Neural cell (in vitro differentiated cells): ENCODE measurements around the gene MTCL1. TPM values are rescaled to one million over a fixed set of nuclear protein-coding genes. Genes with fewer than 3 reads are reported as not detected.
A peak's percentile ranks its signal among the peaks of the same experiment; 100 is the strongest.

ENCODE experiments used
- H2AFZ ChIP-seq: fragments of 200-600, 300-800 bp; sonication (generic), shearing (Covaris generic); 2 replicates; pipeline ENCODE4 v1.6.0; 2014; ENCODE audit warnings: low read depth, mild to moderate bottlenecking, antibody characterized with exemption, low read length, moderate library complexity
- H3F3A ChIP-seq: fragments of 200-600 bp; shearing (Covaris generic); 2 replicates; pipeline ENCODE4 v1.6.1; 2016; ENCODE audit warnings: mild to moderate bottlenecking, moderate library complexity, mixed read lengths, antibody characterized with exemption, low read length; ENCODE audit not compliant: insufficient read depth, poor library complexity, severe bottlenecking
- H3K27ac ChIP-seq: fragments of 200-600, 300-800 bp; sonication (generic), shearing (Covaris generic); 2 replicates; pipeline ENCODE4 v1.5.1; 2014; ENCODE audit warnings: mild to moderate bottlenecking, low read length, moderate library complexity
- H3K27me3 ChIP-seq: fragments of 300-800, 200-600 bp; sonication (generic), shearing (Covaris generic); 2 replicates; pipeline ENCODE4 v1.6.0; 2014; ENCODE audit warnings: mild to moderate bottlenecking, low read depth, low read length, moderate library complexity; ENCODE audit not compliant: insufficient read depth
- H3K36me3 ChIP-seq: fragments of 300-800, 200-600 bp; sonication (generic), shearing (Covaris generic); 2 replicates; pipeline ENCODE4 v1.5.1; 2014; ENCODE audit warnings: mild to moderate bottlenecking, antibody characterized with exemption, low read length, moderate library complexity; ENCODE audit not compliant: insufficient read depth
- H3K4me2 ChIP-seq: fragments of 300-800, 200-600 bp; sonication (generic), shearing (Covaris generic); 2 replicates; pipeline ENCODE4 v1.6.0; 2014; ENCODE audit warnings: mild to moderate bottlenecking, low read length
- H3K4me3 ChIP-seq: fragments of 300-800, 200-600 bp; sonication (generic), shearing (Covaris generic); 2 replicates; pipeline ENCODE4 v1.5.1; 2014; ENCODE audit warnings: mild to moderate bottlenecking, low read length, moderate library complexity
- H3K79me2 ChIP-seq: fragments of 200-600 bp; shearing (Covaris generic); replicated peaks from 2 replicates; pipeline ENCODE4 v1.6.0; 2014; ENCODE audit warnings: mild to moderate bottlenecking, low read length, moderate library complexity; ENCODE audit not compliant: insufficient read depth
- H3K9ac ChIP-seq: fragments of 300-800, 200-600 bp; sonication (generic), shearing (Covaris generic); 2 replicates; pipeline ENCODE4 v1.6.1; 2016; ENCODE audit warnings: mild to moderate bottlenecking, low read length, mixed read lengths
- H3K9me2 ChIP-seq: fragments of 200-600 bp; shearing (Covaris generic); 2 replicates; pipeline ENCODE4 v1.6.1; 2016; ENCODE audit warnings: mild to moderate bottlenecking, low read length, mixed read lengths; ENCODE audit not compliant: insufficient read depth
- H3K9me3 ChIP-seq: fragments of 200-600, 300-800 bp; sonication (generic), shearing (Covaris generic); 2 replicates; pipeline ENCODE4 v1.6.1; 2016; ENCODE audit warnings: mild to moderate bottlenecking, mixed run types, low read length, moderate library complexity, mixed read lengths
- H4K20me1 ChIP-seq: fragments of 200-600 bp; shearing (Covaris generic); 2 replicates; pipeline ENCODE4 v1.6.1; 2016; ENCODE audit warnings: mild to moderate bottlenecking, mixed run types; ENCODE audit not compliant: insufficient read depth
- EP300 ChIP-seq: fragments of 450-650 bp; conservative IDR thresholded peaks from 2 replicates; pipeline ENCODE4 v1.6.1; 2014; ENCODE audit warnings: antibody characterized with exemption, mild to moderate bottlenecking, moderate library complexity; ENCODE audit not compliant: poor library complexity, severe bottlenecking
- EZH2 ChIP-seq: fragments of 200-600, 300-800 bp; shearing (Covaris generic), sonication (generic); IDR thresholded peaks from 2 replicates; pipeline ENCODE4 v1.6.1; 2014; ENCODE audit warnings: antibody characterized with exemption, low read length, borderline replicate concordance, mild to moderate bottlenecking; ENCODE audit not compliant: insufficient read depth, poor library complexity, severe bottlenecking
- MXI1 ChIP-seq: fragments of 450-650 bp; conservative IDR thresholded peaks from 2 replicates; pipeline ENCODE4 v1.6.1; 2014; ENCODE audit warnings: antibody characterized with exemption, mild to moderate bottlenecking; ENCODE audit not compliant: poor library complexity, severe bottlenecking
- POLR2AphosphoS5 ChIP-seq: IDR thresholded peaks from 2 replicates; pipeline ENCODE4 v1.6.1; 2012
- RAD21 ChIP-seq: fragments of 450-650 bp; conservative IDR thresholded peaks from 2 replicates; pipeline ENCODE4 v1.6.1; 2014; ENCODE audit warnings: antibody characterized with exemption, mild to moderate bottlenecking, moderate library complexity
- REST ChIP-seq: IDR thresholded peaks from 2 replicates; pipeline ENCODE4 v1.6.1; 2012; ENCODE audit warnings: borderline replicate concordance
- SMC3 ChIP-seq: fragments of 450-650 bp; conservative IDR thresholded peaks from 2 replicates; pipeline ENCODE4 v1.6.1; 2014; ENCODE audit warnings: antibody characterized with exemption, mild to moderate bottlenecking, moderate library complexity; ENCODE audit not compliant: poor library complexity
- TAF1 ChIP-seq: IDR thresholded peaks from 2 replicates; pipeline ENCODE4 v1.6.1; 2012; ENCODE audit warnings: low read depth
- polyA plus RNA-seq: library from polyadenylated mRNA; depleted of rRNA; stranded (reverse); fragments of >200 nt; gene quantifications from 2 replicates; pipeline ENCODE4 v1.2.3, GENCODE V29; 2014
- TF ChIP-seq, protein P1 (sequence below): fragments of 450-650 bp; IDR thresholded peaks from 2 replicates; pipeline ENCODE4 v1.5.1; 2014; ENCODE audit warnings: antibody characterized with exemption, mild to moderate bottlenecking, moderate library complexity; ENCODE audit not compliant: poor library complexity, severe bottlenecking

Gene MTCL1
- polyA plus RNA-seq, 1 donor from 2014 or later = 20.8 TPM

GRCh38 chr18:8662560-8663255 lies 42.6 kb upstream of the MTCL1 start:
- Histone ChIP-seq H3K4me2 (no peak overlapping the region), H3K27me3 (no peaks in the 10 kb centered on the region), H3K79me2 (no peaks in the 10 kb centered on the region), H4K20me1 (no peaks in the 10 kb centered on the region), H3F3A (no peaks in the 10 kb centered on the region), H2AFZ (no peak overlapping the region), H3K9ac (peak overlapping the region; percentile 59), H3K9me3 (no peaks in the 10 kb centered on the region), H3K36me3 (no peaks in the 10 kb centered on the region), H3K9me2 (no peaks in the 10 kb centered on the region), H3K4me3 (peak overlapping the region; percentile 58), H3K27ac (peak overlapping the region; percentile 65)
- TF ChIP-seq POLR2AphosphoS5 (peak; percentile 37), SMC3 (no peak), REST (no peak), EP300 (peak; percentile 17), TAF1 (no peak)
- TF ChIP-seq, protein P1, sequence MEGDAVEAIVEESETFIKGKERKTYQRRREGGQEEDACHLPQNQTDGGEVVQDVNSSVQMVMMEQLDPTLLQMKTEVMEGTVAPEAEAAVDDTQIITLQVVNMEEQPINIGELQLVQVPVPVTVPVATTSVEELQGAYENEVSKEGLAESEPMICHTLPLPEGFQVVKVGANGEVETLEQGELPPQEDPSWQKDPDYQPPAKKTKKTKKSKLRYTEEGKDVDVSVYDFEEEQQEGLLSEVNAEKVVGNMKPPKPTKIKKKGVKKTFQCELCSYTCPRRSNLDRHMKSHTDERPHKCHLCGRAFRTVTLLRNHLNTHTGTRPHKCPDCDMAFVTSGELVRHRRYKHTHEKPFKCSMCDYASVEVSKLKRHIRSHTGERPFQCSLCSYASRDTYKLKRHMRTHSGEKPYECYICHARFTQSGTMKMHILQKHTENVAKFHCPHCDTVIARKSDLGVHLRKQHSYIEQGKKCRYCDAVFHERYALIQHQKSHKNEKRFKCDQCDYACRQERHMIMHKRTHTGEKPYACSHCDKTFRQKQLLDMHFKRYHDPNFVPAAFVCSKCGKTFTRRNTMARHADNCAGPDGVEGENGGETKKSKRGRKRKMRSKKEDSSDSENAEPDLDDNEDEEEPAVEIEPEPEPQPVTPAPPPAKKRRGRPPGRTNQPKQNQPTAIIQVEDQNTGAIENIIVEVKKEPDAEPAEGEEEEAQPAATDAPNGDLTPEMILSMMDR = no peak

DNA sequence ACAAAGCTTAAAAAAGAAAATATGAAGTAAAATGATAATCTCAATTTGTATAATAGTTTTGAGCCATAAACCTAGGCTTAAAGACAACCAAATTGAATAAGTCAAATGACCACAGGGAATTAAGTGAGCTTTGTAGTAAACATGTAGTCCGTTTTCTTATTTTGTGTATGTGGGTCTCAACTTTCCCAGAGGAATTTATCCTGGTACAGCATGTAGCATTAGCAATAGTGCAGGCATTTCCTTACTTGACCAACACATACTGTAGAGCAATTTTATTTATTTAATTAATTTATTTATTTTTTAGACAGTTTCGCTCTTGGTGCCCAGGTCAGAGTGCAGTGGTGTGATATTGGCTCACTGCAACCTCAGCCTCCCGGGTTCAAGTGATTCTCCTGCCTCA lies 37.5 kb upstream of the MTCL1 start:
- Histone ChIP-seq H3K9me3 (no peaks in the 10 kb centered on the region), H3K4me2 (no peak overlapping the region), H3K9me2 (no peaks in the 10 kb centered on the region), H3K27me3 (no peaks in the 10 kb centered on the region), H3F3A (no peaks in the 10 kb centered on the region), H2AFZ (no peak overlapping the region), H4K20me1 (no peaks in the 10 kb centered on the region), H3K36me3 (no peaks in the 10 kb centered on the region), H3K4me3 (no peak overlapping the region), H3K27ac (no peak overlapping the region), H3K9ac (no peak overlapping the region), H3K79me2 (no peaks in the 10 kb centered on the region)
- no peak for TF ChIP-seq TAF1

- no peaks in the 10 kb centered on the region for H4K20me1 ChIP-seq
- no peaks in the 10 kb centered on the region for H3K27me3 ChIP-seq
- H3K27ac ChIP-seq = no peak overlapping the region
- no peak overlapping the region for H3K9ac ChIP-seq
- H2AFZ ChIP-seq = no peak overlapping the region
- no peaks in the 10 kb centered on the region for H3K9me2 ChIP-seq
- H3K79me2 ChIP-seq = no peaks in the 10 kb centered on the region
- no peaks in the 10 kb centered on the region for H3K36me3 ChIP-seq
- no peak overlapping the region for H3K4me3 ChIP-seq
- TF ChIP-seq, protein P1 = no peak
- no peak for TF ChIP-seq MXI1
- TF ChIP-seq POLR2AphosphoS5 = no peak
- no peak for TF ChIP-seq SMC3
- no peak for TF ChIP-seq EP300
- no peak for TF ChIP-seq REST
- TF ChIP-seq TAF1 = no peak
- no peak for TF ChIP-seq RAD21
- no peak for TF ChIP-seq EZH2
- no peak overlapping the region for H3K4me2 ChIP-seq
- H3F3A ChIP-seq = no peaks in the 10 kb centered on the region
- no peaks in the 10 kb centered on the region for H3K9me3 ChIP-seq
Measured at GRCh38 chr18:8668381-8668780, 37.0 kb upstream of the MTCL1 start.
